ENCODE data around the gene ARG2. TPM values are rescaled to one million over a fixed set of nuclear protein-coding genes. Genes with fewer than 3 reads are reported as not detected.

The ARG2 gene
- total RNA-seq, result 100 to 1,000 TPM in 1 of 2 donors, 10 to 100 TPM in 1; 31.9 to 565 TPM

GRCh38 chr14:67619446-67620216 lies at the start of gene ARG2:
Gene ARG2, plus strand, starts transcription at chr14:67619920. Its CDS starts 58 bp downstream, at chr14:67619978.
- Histone ChIP-seq H3K36me3 (no peaks in the 10 kb centered on the region), H3K27ac (peak within 1 kb of the TSS; percentile 86 to 89), H3K4me3 (peak within 1 kb of the TSS; percentile 63 to 65), H3K4me1 (replicated peaks) (peaks cover 5% of the 10 kb centered on the region), H3K27me3 (replicated peaks; ENCODE audit: insufficient read depth) (no peaks in the 10 kb centered on the region), H3K9me3 (no peaks in the 10 kb centered on the region)
- peak; percentile 100 for DNase-seq (ENCODE audit: low spot score)
- intact Hi-C loops (cut with DNase I), result loop anchor here (5.0 kb wide), 1 partner anchor 78 kb away; the partner anchor contains the start of gene RDH11
- WGBS, result under 1% methylated on average over 60 of the region's 62 CpGs
- peak; percentile 97 for TF ChIP-seq POLR2AphosphoS5 (IDR thresholded peaks at IDR 0.05)
- TF ChIP-seq CTCF (IDR thresholded peaks at IDR 0.05), result peak in 2 of 4 experiments; percentile 30 to 39
- peak; percentile 92 for TF ChIP-seq POLR2A (IDR thresholded peaks at IDR 0.05)

GRCh38 chr14:67570453-67570852 lies 49.3 kb upstream of the ARG2 start:
- WGBS, result 76% methylated on average over 7 of the region's 7 CpGs
- Histone ChIP-seq H3K36me3 (no peaks in the 10 kb centered on the region), H3K9me3 (no peaks in the 10 kb centered on the region), H3K27me3 (replicated peaks; ENCODE audit: insufficient read depth) (no peaks in the 10 kb centered on the region), H3K4me1 (replicated peaks) (no peaks in the 10 kb centered on the region), H3K4me3 (no peak overlapping the region), H3K27ac (no peak overlapping the region)
- TF ChIP-seq CTCF (IDR thresholded peaks at IDR 0.05) (no peak), POLR2A (IDR thresholded peaks at IDR 0.05) (no peak), POLR2AphosphoS5 (IDR thresholded peaks at IDR 0.05) (no peak)
- intact Hi-C loops (cut with DNase I), result loop anchor here (2.0 kb wide), 1 partner anchor 44 kb away; no protein-coding TSS in a partner anchor
- no peak for DNase-seq (ENCODE audit: low spot score)

GRCh38 chr14:67571275-67571990 lies 48.3 kb upstream of the ARG2 start:
- intact Hi-C loops (cut with DNase I), result loop anchor here (1.0 to 2.0 kb wide), 2 partner anchors 45 to 144 kb away; no protein-coding TSS in a partner anchor
- Histone ChIP-seq H3K4me1 (replicated peaks) (no peaks in the 10 kb centered on the region), H3K27ac (no peak overlapping the region), H3K4me3 (no peak overlapping the region), H3K27me3 (replicated peaks; ENCODE audit: insufficient read depth) (no peaks in the 10 kb centered on the region), H3K9me3 (no peaks in the 10 kb centered on the region), H3K36me3 (no peaks in the 10 kb centered on the region)
- DNase-seq (ENCODE audit: low spot score), result peak; percentile 64
- 37% methylated on average over 12 of the region's 14 CpGs for WGBS
- TF ChIP-seq POLR2AphosphoS5 (IDR thresholded peaks at IDR 0.05), result peak; percentile 48
- peak; percentile 71 to 87 (median 84) for TF ChIP-seq CTCF (IDR thresholded peaks at IDR 0.05)
- no peak for TF ChIP-seq POLR2A (IDR thresholded peaks at IDR 0.05)

DNA sequence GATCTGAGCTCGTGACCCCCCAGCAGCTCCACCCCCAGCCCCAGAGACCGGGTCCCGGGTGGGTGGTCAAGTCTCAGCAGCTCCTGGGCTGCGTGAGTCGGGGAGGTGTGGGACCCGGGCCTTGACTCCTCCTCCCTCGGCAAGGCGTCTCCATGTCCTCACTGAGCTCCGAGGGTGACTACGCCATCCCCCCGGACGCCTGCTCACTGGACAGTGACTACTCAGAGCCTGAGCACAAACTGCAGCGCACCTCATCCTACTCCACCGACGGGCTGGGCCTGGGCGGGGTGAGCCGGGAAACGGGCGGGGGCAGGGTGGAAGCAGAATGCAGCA lies 47.8 kb upstream of the ARG2 start:
- WGBS, result 76% methylated on average over 19 of the region's 19 CpGs
- DNase-seq (ENCODE audit: low spot score), result no peak

More for the DNA sequence above, 47.8 kb upstream of the ARG2 start:
- H3K4me3 ChIP-seq, result no peak overlapping the region
- H3K36me3 ChIP-seq, result no peaks in the 10 kb centered on the region
- TF ChIP-seq POLR2AphosphoS5 (IDR thresholded peaks at IDR 0.05) (no peak), CTCF (IDR thresholded peaks at IDR 0.05) (no peak), POLR2A (IDR thresholded peaks at IDR 0.05) (no peak)
- H3K4me1 ChIP-seq (replicated peaks), result no peaks in the 10 kb centered on the region
- H3K27me3 ChIP-seq (replicated peaks; ENCODE audit: insufficient read depth), result no peaks in the 10 kb centered on the region
- H3K27ac ChIP-seq, result no peak overlapping the region
- H3K9me3 ChIP-seq, result no peaks in the 10 kb centered on the region
- intact Hi-C loops (cut with DNase I), result loop anchor here (1.0 to 2.0 kb wide), 2 partner anchors 45 to 145 kb away; no protein-coding TSS in a partner anchor
